BJ (cell line): ENCODE results near the gene KCNC4. TPM values are rescaled to one million over a fixed set of nuclear protein-coding genes. Genes with fewer than 3 reads are reported as not detected.

Experiments
- CTCF ChIA-PET: fragments of 350-600 bp; formaldehyde crosslinking; extraction: SDS; loops from one replicate; lab custom pipeline; 2021; ENCODE audit warnings: antibody characterized with exemption, inconsistent platforms; lab: Yijun Ruan, JAX
- POLR2A ChIA-PET: fragments of 300-600 bp; sonication (Branson Sonifier 250); formaldehyde crosslinking; extraction: SDS; loops from one replicate; lab custom pipeline; 2021; ENCODE audit warnings: antibody characterized with exemption; lab: Charles Lee
- DNase-seq: peaks from one replicate; pipeline ENCODE4 v3.0.0-alpha.2; 2011; ENCODE audit warnings: low read depth
- H3K27me3 ChIP-seq: 2 replicates; pipeline ENCODE4 v1.6.0; 2011; ENCODE audit warnings: low read length; ENCODE audit not compliant: control insufficient read depth, insufficient read depth
- H3K36me3 ChIP-seq: 2 replicates; pipeline ENCODE4 v1.5.1; 2011; ENCODE audit warnings: low read length; ENCODE audit not compliant: control insufficient read depth, insufficient read depth
- H3K4me3 ChIP-seq: 2 replicates; pipeline ENCODE4 v1.5.1; 2011; ENCODE audit warnings: low read depth, mild to moderate bottlenecking, control low read depth, low read length
- CTCF ChIP-seq: IDR thresholded peaks from 2 replicates; pipeline ENCODE4 v1.5.1; 2011; ENCODE audit warnings: low read depth, mild to moderate bottlenecking, control low read depth, inconsistent platforms, low read length, moderate library complexity; ENCODE audit not compliant: insufficient read depth
- polyA plus RNA-seq: library from polyadenylated mRNA; depleted of rRNA; stranded (reverse); fragments of >200 nt; gene quantifications from 2 replicates; pipeline ENCODE4 v1.2.3, GENCODE V29; 2011

Gene KCNC4
- polyA plus RNA-seq, 1 experiment = 2.6 TPM

- H3K27me3 ChIP-seq = peaks cover 2% of the 10 kb centered on the region; the same call in 1 of the 2 replicates
- no peak overlapping the region for H3K4me3 ChIP-seq
- H3K36me3 ChIP-seq = no peaks in the 10 kb centered on the region
- DNase-seq = no peak
- ChIA-PET POLR2A (interaction anchor here (0.6 kb wide), 1 partner anchor 240 kb away, joined by 3 read pairs; no protein-coding TSS in a partner anchor), CTCF (interaction anchor here (0.9 kb wide), 2 partner anchors 11 to 19 kb away, joined by 3 read pairs; no protein-coding TSS in a partner anchor)
- TF ChIP-seq CTCF = no peak
Observed at GRCh38 chr1:110163591-110163990, 46.5 kb upstream of the KCNC4 start.

- CTCF ChIA-PET = interaction anchor here (0.9 kb wide), 2 partner anchors 12 to 43 kb away, joined by 3 read pairs; no protein-coding TSS in a partner anchor
Observed at GRCh38 chr1:110164725-110165350, 45.3 kb upstream of the KCNC4 start.

GRCh38 chr1:110165761-110166231 lies 44.3 kb upstream of the KCNC4 start:
- ChIA-PET CTCF (interaction anchor here (0.6 to 1.0 kb wide), 2 partner anchors 10 to 171 kb away, joined by 3 read pairs; no protein-coding TSS in a partner anchor), POLR2A (no interaction called here)
- Histone ChIP-seq H3K27me3 (peaks cover 2% of the 10 kb centered on the region), H3K36me3 (no peaks in the 10 kb centered on the region), H3K4me3 (no peak overlapping the region)
- TF ChIP-seq CTCF = no peak
- DNase-seq = no peak

More at GRCh38 chr1:110164725-110165350, 45.3 kb upstream of the KCNC4 start:
- TF ChIP-seq CTCF = no peak
- Histone ChIP-seq H3K27me3 (peaks cover 2% of the 10 kb centered on the region; the same call in 1 of the 2 replicates), H3K4me3 (no peak overlapping the region), H3K36me3 (no peaks in the 10 kb centered on the region)
- POLR2A ChIA-PET = no interaction called here
- DNase-seq = no peak

GRCh38 chr1:110166861-110167260 lies 43.3 kb upstream of the KCNC4 start:
- DNase-seq = no peak
- POLR2A ChIA-PET = no interaction called here
- Histone ChIP-seq H3K36me3 (no peaks in the 10 kb centered on the region), H3K27me3 (peaks cover 2% of the 10 kb centered on the region), H3K4me3 (no peak overlapping the region)
- TF ChIP-seq CTCF = no peak
- CTCF ChIA-PET = interaction anchor here (1.0 to 2.5 kb wide), 2 partner anchors 16 to 170 kb away, joined by 3 to 8 read pairs; partner anchors contain the start of gene SLC6A17
